Liver (tissue), 3 donors: Measurements from ENCODE around the gene MCTP2.

ENCODE experiments used
- FOXA1 ChIP-seq: IDR thresholded peaks from 2 replicates; pipeline ENCODE4 v1.6.1; 2016; ENCODE audit warnings: antibody characterized with exemption
- FOXA2 ChIP-seq: IDR thresholded peaks from 2 replicates; pipeline ENCODE4 v1.6.1; 2016; ENCODE audit warnings: antibody characterized with exemption
- JUND ChIP-seq, 2 donors: IDR thresholded peaks; 2 replicates each; pipeline ENCODE4 v1.6.1; 2016; ENCODE audit warnings: antibody characterized with exemption in 2 of 2
- RAD21 ChIP-seq, 2 donors: IDR thresholded peaks; 2 replicates each; pipeline ENCODE4 v1.6.1; 2016; ENCODE audit warnings: antibody characterized with exemption in 2 of 2, mild to moderate bottlenecking in 2 of 2
- SP1 ChIP-seq: IDR thresholded peaks from 2 replicates; pipeline ENCODE4 v1.6.1; 2018; ENCODE audit warnings: antibody characterized with exemption, mild to moderate bottlenecking
- TAF1 ChIP-seq: conservative IDR thresholded peaks from 2 replicates; pipeline ENCODE4 v1.6.1; 2016; ENCODE audit warnings: antibody characterized with exemption, mild to moderate bottlenecking
- YY1 ChIP-seq: IDR thresholded peaks from 2 replicates; pipeline ENCODE4 v1.6.1; 2016; ENCODE audit warnings: antibody characterized with exemption, mild to moderate bottlenecking
- TF ChIP-seq, protein P1 (sequence below): IDR thresholded peaks from 2 replicates; pipeline ENCODE4 v1.6.1; 2016; ENCODE audit warnings: antibody characterized with exemption
- TF ChIP-seq, protein P2 (sequence below): fragments of 150-350 bp; IDR thresholded peaks from 2 replicates; pipeline ENCODE4 v1.5.1; 2017; ENCODE audit warnings: improper control_type of control experiment, low read depth, low read length; ENCODE audit not compliant: missing input control
- TF ChIP-seq, protein P3 (sequence below): IDR thresholded peaks from 2 replicates; pipeline ENCODE4 v1.6.1; 2016; ENCODE audit warnings: antibody characterized with exemption
- TF ChIP-seq, protein P4 (sequence below): IDR thresholded peaks from 2 replicates; pipeline ENCODE4 v1.6.1; 2016; ENCODE audit warnings: antibody characterized with exemption, mild to moderate bottlenecking
- donor health status: healthy.
- donor health status: healthy.

DNA sequence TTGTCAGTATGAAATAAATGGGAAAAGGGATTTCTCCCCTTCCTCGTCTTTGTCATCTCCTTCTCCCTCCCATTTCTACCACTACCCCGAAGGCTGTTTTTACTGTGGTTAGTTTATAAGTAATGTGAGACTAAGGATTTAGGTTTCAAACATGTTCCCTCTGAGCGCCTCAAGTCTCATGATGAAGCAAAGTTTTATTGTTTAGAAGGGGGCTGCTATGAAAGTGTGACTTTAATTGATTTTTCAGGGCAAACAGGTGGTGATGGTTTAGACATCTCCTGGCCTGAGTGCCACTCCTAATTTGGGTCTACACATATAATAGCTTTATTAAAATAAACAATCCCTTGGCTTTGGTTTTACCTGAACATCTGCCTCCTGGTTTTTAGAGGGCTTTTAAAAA is 185.5 kb downstream of the MCTP2 start:
- TF ChIP-seq, protein P1, sequence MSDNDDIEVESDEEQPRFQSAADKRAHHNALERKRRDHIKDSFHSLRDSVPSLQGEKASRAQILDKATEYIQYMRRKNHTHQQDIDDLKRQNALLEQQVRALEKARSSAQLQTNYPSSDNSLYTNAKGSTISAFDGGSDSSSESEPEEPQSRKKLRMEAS, result no peak
- TF ChIP-seq, protein P2, sequence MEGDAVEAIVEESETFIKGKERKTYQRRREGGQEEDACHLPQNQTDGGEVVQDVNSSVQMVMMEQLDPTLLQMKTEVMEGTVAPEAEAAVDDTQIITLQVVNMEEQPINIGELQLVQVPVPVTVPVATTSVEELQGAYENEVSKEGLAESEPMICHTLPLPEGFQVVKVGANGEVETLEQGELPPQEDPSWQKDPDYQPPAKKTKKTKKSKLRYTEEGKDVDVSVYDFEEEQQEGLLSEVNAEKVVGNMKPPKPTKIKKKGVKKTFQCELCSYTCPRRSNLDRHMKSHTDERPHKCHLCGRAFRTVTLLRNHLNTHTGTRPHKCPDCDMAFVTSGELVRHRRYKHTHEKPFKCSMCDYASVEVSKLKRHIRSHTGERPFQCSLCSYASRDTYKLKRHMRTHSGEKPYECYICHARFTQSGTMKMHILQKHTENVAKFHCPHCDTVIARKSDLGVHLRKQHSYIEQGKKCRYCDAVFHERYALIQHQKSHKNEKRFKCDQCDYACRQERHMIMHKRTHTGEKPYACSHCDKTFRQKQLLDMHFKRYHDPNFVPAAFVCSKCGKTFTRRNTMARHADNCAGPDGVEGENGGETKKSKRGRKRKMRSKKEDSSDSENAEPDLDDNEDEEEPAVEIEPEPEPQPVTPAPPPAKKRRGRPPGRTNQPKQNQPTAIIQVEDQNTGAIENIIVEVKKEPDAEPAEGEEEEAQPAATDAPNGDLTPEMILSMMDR, result no peak
- no peak for TF ChIP-seq JUND (IDR thresholded peaks at IDR 0.05)
- TF ChIP-seq TAF1, result no peak
- TF ChIP-seq, protein P3, sequence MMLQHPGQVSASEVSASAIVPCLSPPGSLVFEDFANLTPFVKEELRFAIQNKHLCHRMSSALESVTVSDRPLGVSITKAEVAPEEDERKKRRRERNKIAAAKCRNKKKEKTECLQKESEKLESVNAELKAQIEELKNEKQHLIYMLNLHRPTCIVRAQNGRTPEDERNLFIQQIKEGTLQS, result no peak
- TF ChIP-seq, protein P4, sequence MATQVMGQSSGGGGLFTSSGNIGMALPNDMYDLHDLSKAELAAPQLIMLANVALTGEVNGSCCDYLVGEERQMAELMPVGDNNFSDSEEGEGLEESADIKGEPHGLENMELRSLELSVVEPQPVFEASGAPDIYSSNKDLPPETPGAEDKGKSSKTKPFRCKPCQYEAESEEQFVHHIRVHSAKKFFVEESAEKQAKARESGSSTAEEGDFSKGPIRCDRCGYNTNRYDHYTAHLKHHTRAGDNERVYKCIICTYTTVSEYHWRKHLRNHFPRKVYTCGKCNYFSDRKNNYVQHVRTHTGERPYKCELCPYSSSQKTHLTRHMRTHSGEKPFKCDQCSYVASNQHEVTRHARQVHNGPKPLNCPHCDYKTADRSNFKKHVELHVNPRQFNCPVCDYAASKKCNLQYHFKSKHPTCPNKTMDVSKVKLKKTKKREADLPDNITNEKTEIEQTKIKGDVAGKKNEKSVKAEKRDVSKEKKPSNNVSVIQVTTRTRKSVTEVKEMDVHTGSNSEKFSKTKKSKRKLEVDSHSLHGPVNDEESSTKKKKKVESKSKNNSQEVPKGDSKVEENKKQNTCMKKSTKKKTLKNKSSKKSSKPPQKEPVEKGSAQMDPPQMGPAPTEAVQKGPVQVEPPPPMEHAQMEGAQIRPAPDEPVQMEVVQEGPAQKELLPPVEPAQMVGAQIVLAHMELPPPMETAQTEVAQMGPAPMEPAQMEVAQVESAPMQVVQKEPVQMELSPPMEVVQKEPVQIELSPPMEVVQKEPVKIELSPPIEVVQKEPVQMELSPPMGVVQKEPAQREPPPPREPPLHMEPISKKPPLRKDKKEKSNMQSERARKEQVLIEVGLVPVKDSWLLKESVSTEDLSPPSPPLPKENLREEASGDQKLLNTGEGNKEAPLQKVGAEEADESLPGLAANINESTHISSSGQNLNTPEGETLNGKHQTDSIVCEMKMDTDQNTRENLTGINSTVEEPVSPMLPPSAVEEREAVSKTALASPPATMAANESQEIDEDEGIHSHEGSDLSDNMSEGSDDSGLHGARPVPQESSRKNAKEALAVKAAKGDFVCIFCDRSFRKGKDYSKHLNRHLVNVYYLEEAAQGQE, result no peak
- TF ChIP-seq RAD21 (IDR thresholded peaks at IDR 0.05), result no peak
- TF ChIP-seq SP1, result no peak
- no peak for TF ChIP-seq YY1
- TF ChIP-seq FOXA2, result no peak
- no peak for TF ChIP-seq FOXA1
